Breast epithelium (tissue), 4 donors: ENCODE data around the gene OCIAD2. TPM values are rescaled to one million over a fixed set of nuclear protein-coding genes. Genes with fewer than 3 reads are reported as not detected.

Source experiments
- DNase-seq, 2 donors: peaks; one replicate each; pipeline ENCODE4 v3.0.0-alpha.2; 2019; ENCODE audit warnings: low spot score in 2 of 2
- H3K27ac ChIP-seq, 2 donors: fragments of 200-600 bp; sonication (generic) in 1 of 2; one replicate each; pipeline ENCODE4 v1.5.1; 2016 to 2019; ENCODE audit warnings: mild to moderate bottlenecking in 1 of 2
- H3K27me3 ChIP-seq, 2 donors: fragments of 200-600 bp; sonication (generic) in 1 of 2; one replicate each; pipeline versions ENCODE4 v1.5.1 to v1.6.0; 2017 to 2019; ENCODE audit warnings: control low read depth in 1 of 2, mild to moderate bottlenecking in 1 of 2
- H3K36me3 ChIP-seq: fragments of 200-600 bp; one replicate; pipeline ENCODE4 v1.5.1; 2019
- H3K4me1 ChIP-seq, 2 donors: fragments of 200-600 bp; sonication (generic); one replicate each; pipeline ENCODE4 v1.5.1; 2016 to 2019; ENCODE audit warnings: control low read depth in 1 of 2
- H3K4me3 ChIP-seq, 3 donors: fragments of 200-600 bp; sonication (generic); 1 replicate in 2 of 3; 2 replicates in 1 of 3; pipeline ENCODE4 v1.5.1; 2016 to 2019; ENCODE audit warnings: mild to moderate bottlenecking in 3 of 3, moderate library complexity in 2 of 3
- H3K9me3 ChIP-seq, 2 donors: fragments of 200-600 bp; sonication (generic) in 1 of 2; one replicate each; pipeline ENCODE4 v1.5.1; 2016 to 2019; ENCODE audit warnings: control low read depth in 1 of 2
- CTCF ChIP-seq, 3 donors: fragments of 450-650 bp; IDR thresholded peaks; one replicate each; pipeline ENCODE4 v1.5.1; 2016 to 2017; ENCODE audit warnings: antibody characterized with exemption in 3 of 3, mild to moderate bottlenecking in 3 of 3, moderate library complexity in 3 of 3
- POLR2A ChIP-seq: fragments of 450-650 bp; IDR thresholded peaks from one replicate; pipeline ENCODE4 v1.6.1; 2016; ENCODE audit warnings: antibody characterized with exemption, mild to moderate bottlenecking, moderate library complexity
- POLR2AphosphoS5 ChIP-seq, 3 donors: sonication (generic); formaldehyde crosslinking; IDR thresholded peaks; one replicate each; pipeline ENCODE4 v1.6.1; 2017; ENCODE audit warnings: antibody characterized with exemption in 3 of 3
- intact Hi-C: fragments of 100-400 bp; cut with DNase I; formaldehyde crosslinking; loops from one replicate; pipeline ENCODE4 v1.15.1; 2023; ENCODE audit warnings: low total_unique reads
- total RNA-seq, 3 donors: library from RNA; depleted of rRNA; stranded (reverse); fragments of >200 nt; gene quantifications; one replicate each; pipeline ENCODE4 v1.1.0, GENCODE V29; 2016

OCIAD2 gene
- total RNA-seq, 3 donors from 2014 or later, result 9.2 to 22.0 (median 9.9) TPM

- intact Hi-C loops, result no loop called here
- DNase-seq, result no peak
- H3K36me3 ChIP-seq, result no peaks in the 10 kb centered on the region
- no peak overlapping the region for H3K4me3 ChIP-seq
- no peaks in the 10 kb centered on the region for H3K4me1 ChIP-seq
- TF ChIP-seq POLR2A (no peak), CTCF (IDR thresholded peaks at IDR 0.05) (no peak), POLR2AphosphoS5 (IDR thresholded peaks at IDR 0.05) (no peak)
- no peak overlapping the region for H3K27ac ChIP-seq
- H3K9me3 ChIP-seq, result peaks cover 0 to 6% of the 10 kb centered on the region in 2 donors
- H3K27me3 ChIP-seq, result no peaks in the 10 kb centered on the region
Observed at GRCh38 chr4:48863728-48864127, 42.8 kb downstream of the OCIAD2 start.

GRCh38 chr4:48862661-48863060 lies 43.9 kb downstream of the OCIAD2 start:
- H3K9me3 ChIP-seq, result peaks cover 0 to 6% of the 10 kb centered on the region in 2 donors
- no peaks in the 10 kb centered on the region for H3K36me3 ChIP-seq
- no peaks in the 10 kb centered on the region for H3K27me3 ChIP-seq
- no peak for DNase-seq
- intact Hi-C loops, result no loop called here
- H3K27ac ChIP-seq, result no peak overlapping the region
- no peak overlapping the region for H3K4me3 ChIP-seq
- H3K4me1 ChIP-seq, result no peaks in the 10 kb centered on the region
- TF ChIP-seq CTCF (IDR thresholded peaks at IDR 0.05) (no peak), POLR2A (no peak), POLR2AphosphoS5 (IDR thresholded peaks at IDR 0.05) (no peak)

GRCh38 chr4:48862038-48862437 lies 44.5 kb downstream of the OCIAD2 start:
- no peak for TF ChIP-seq POLR2AphosphoS5 (IDR thresholded peaks at IDR 0.05)
- TF ChIP-seq POLR2A, result no peak
- no peak for TF ChIP-seq CTCF (IDR thresholded peaks at IDR 0.05)
- no peak overlapping the region for H3K27ac ChIP-seq
- no peaks in the 10 kb centered on the region for H3K36me3 ChIP-seq
- H3K4me3 ChIP-seq, result no peak overlapping the region
- no peaks in the 10 kb centered on the region for H3K27me3 ChIP-seq
- intact Hi-C loops, result no loop called here
- peaks cover 0 to 6% of the 10 kb centered on the region in 2 donors for H3K9me3 ChIP-seq
- DNase-seq, result no peak
- H3K4me1 ChIP-seq, result no peaks in the 10 kb centered on the region

GRCh38 chr4:48858130-48858529 lies 48.4 kb downstream of the OCIAD2 start:
- Histone ChIP-seq H3K4me3 (no peak overlapping the region), H3K4me1 (no peaks in the 10 kb centered on the region), H3K36me3 (no peaks in the 10 kb centered on the region), H3K27ac (no peak overlapping the region), H3K9me3 (no peaks in the 10 kb centered on the region), H3K27me3 (no peaks in the 10 kb centered on the region)
- no peak for DNase-seq
- no peak for TF ChIP-seq POLR2A
- TF ChIP-seq CTCF (IDR thresholded peaks at IDR 0.05), result no peak
- no peak for TF ChIP-seq POLR2AphosphoS5 (IDR thresholded peaks at IDR 0.05)
- intact Hi-C loops, result no loop called here

- Histone ChIP-seq H3K27me3 (no peaks in the 10 kb centered on the region), H3K4me1 (no peaks in the 10 kb centered on the region), H3K9me3 (no peaks in the 10 kb centered on the region), H3K36me3 (no peaks in the 10 kb centered on the region), H3K4me3 (no peak overlapping the region), H3K27ac (no peak overlapping the region)
- intact Hi-C loops, result no loop called here
- TF ChIP-seq POLR2A (no peak), POLR2AphosphoS5 (IDR thresholded peaks at IDR 0.05) (no peak), CTCF (IDR thresholded peaks at IDR 0.05) (no peak)
- DNase-seq, result no peak
Observed at GRCh38 chr4:48854982-48855381, 51.6 kb downstream of the OCIAD2 start.
